IPS-NIHi7 (cell line): Measurements from ENCODE around the gene FZR1.
A peak's percentile ranks its signal among the peaks of the same experiment; 100 is the strongest.
"Not testable (repeated sequence)": the region's sequence is repeated elsewhere in the genome, so short reads cannot be mapped to it uniquely, and the experiment has no call there.

ENCODE experiments used
- DNase-seq: peaks from one replicate; pipeline ENCODE4 v3.0.0; 2012; ENCODE audit warnings: mixed read lengths; ENCODE audit errors: extremely low spot score

FZR1 gene

GRCh38 chr19:3573858-3574637 lies 67.9 kb downstream of the FZR1 start:
- peak; percentile 88 for DNase-seq

GRCh38 chr19:3575260-3575741 lies 69.2 kb downstream of the FZR1 start:
- no peak for DNase-seq

GRCh38 chr19:3575949-3576673 lies 70.0 kb downstream of the FZR1 start:
- DNase-seq, result no peak

GRCh38 chr19:3576696-3577443 lies 70.8 kb downstream of the FZR1 start:
- DNase-seq, result peak; percentile 85

- DNase-seq, result peak; percentile 68
These were observed 71.7 kb downstream of the FZR1 start for GRCh38 chr19:3577723-3578344.

GRCh38 chr19:3578390-3578789 lies 72.3 kb downstream of the FZR1 start:
- no peak for DNase-seq

- DNase-seq, result no peak
These were observed 74.2 kb downstream of the FZR1 start for GRCh38 chr19:3580156-3580934.

GRCh38 chr19:3581792-3582191 lies 75.7 kb downstream of the FZR1 start:
- not testable (repeated sequence) for DNase-seq

- not testable (repeated sequence) for DNase-seq
These were observed 78.1 kb downstream of the FZR1 start for GRCh38 chr19:3584036-3584802.

GRCh38 chr19:3585301-3586126 lies 79.4 kb downstream of the FZR1 start, which contains the start of gene GIPC3:
GIPC3 (plus strand) TSS chr19:3585478; CDS start chr19:3585598, 120 bp downstream.
- no peak for DNase-seq

- peak; percentile 80 for DNase-seq
These were observed 80.1 kb downstream of the FZR1 start for GRCh38 chr19:3586127-3586626.

GRCh38 chr19:3586707-3587346 lies 80.7 kb downstream of the FZR1 start:
- DNase-seq, result no peak
